Activated gamma-delta T cell treated with Interleukin-2 at 50 U/mL for 16 hours (primary cell): ENCODE data around the gene NINJ1.
A peak's percentile ranks its signal among the peaks of the same experiment; 100 is the strongest.

Experiments used
- DNase-seq: peaks from one replicate; pipeline ENCODE4 v3.0.0-alpha.2; 2020

NINJ1 gene

DNA sequence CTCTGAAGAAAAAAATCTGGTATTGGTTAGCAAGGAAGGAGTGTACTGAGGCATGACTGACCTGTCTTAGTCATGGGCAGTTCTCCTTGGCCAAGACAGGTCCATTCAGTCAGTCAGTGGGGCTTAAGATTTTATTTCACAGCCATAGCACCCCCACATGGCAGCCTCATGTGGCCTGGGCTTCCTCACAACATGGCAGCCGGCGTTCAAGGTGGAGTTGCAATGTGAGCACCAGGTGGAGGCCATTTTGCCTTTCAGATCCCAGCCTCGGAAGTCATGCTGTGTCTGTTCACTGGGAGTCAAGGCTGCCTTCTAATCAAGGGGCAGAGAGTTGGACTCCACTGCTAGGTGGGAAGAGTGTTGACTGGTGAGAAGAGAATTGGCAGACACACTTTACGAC is 48.4 kb downstream of the NINJ1 start:
- DNase-seq, result no peak

DNA sequence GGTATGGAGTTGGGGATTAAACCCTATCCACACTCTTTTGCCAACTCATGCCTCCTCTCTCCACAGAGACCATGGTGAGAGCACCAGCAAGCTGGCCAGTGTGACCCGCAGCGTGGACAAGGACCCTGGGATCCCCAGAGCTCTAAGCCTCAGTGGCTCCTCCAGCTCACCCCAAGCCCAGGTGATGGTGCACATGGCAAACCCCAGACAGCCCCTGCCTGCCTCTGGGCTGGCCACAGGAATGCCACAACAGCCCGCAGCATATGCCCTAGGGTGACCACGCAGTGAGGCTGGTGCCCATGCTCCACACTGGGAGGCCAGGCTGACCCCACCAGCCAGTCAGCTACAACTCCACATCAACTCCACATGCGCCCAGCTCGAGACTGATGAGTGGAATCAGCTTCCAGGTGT is 49.6 kb downstream of the NINJ1 start:
- DNase-seq, result no peak

DNA sequence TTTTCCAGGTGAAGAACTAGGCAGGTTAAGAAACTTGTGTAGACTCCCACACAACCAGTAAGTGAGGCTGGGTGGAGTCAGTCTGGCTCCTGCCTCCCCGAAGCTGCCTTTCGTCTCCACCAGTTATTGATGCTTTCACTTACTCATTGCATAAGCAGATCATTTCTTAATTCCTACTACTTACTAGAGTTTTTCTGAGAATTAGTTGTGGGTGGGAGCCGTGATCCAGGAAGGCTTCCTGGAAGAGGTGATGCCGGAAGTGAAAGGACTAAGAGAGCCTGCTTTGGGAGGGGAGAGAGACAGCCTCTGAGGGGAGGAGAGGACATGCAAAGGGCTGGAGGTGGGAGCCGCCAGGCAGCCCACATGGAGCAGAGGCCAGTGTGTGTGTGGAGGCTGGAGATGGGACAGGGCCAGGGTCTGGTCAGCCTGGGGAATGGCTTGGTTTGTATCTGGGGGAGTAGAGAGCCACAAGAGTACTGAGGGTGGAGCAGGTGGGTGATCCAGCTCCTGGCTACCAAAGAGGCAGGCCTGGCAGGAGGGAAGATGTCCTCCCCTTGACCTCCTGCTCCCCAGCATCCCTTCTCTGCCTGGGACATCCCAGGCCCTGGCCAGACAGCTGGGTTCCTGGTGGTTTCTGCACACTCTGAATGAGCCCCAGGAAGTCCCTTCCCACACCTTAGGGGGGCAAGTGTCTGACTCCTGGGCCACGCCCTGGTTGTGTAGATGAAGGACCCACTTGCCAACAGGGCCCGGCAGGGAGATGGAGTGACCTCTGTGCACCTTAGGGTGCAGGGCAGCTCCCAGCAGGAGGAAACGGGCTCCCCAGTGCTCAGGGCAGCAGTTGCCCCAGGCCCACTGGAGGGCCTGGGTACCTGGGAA is 50.2 kb downstream of the NINJ1 start:
- no peak for DNase-seq

DNA sequence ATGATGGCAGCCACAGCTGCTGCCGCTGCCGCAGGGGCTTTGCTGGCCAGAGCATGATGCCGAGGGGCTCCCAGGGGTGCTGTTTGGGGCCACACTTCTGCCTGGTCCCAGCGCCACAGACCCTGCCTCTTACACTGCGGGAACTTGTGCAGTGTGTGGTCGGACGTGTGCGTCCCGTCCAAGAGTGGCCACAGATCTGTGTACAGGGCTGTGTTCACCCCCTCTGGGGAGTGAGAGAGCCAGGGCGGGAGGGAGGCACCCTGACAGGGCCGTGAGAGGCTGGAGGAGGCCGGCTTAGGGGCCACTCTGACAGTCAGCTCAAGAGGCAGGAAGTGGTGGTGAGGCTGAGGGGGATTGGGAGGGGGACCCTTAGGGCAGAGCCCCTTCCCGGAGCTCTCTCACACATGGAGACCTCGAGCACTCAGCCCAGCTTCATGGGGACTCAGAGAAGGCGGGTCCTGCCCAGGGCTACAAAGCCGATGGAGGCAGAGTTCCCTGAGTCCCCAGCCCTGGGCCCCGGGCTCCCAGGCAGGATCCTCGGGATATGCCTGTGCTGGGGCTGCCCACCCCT is 51.1 kb downstream of the NINJ1 start:
- no peak for DNase-seq

DNA sequence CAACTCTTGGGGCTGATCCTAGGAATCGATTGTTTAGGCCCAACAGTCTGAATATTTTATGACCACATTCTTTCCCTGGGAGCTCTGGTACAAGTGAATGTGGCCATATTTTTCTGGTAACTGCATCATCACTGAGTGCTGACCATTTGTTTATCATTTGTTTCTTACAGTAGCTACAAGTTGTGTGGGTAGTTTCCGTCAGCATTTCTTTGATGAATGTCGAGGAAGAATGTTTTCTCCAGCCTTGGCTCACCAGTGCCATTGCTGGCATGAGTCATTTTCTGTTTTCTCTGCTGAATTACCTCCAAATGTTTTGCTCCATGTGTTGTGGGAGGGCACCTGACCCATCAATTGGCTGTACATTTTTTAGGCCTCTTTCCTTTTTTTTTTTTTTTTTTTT is 52.1 kb downstream of the NINJ1 start:
- no peak for DNase-seq

DNA sequence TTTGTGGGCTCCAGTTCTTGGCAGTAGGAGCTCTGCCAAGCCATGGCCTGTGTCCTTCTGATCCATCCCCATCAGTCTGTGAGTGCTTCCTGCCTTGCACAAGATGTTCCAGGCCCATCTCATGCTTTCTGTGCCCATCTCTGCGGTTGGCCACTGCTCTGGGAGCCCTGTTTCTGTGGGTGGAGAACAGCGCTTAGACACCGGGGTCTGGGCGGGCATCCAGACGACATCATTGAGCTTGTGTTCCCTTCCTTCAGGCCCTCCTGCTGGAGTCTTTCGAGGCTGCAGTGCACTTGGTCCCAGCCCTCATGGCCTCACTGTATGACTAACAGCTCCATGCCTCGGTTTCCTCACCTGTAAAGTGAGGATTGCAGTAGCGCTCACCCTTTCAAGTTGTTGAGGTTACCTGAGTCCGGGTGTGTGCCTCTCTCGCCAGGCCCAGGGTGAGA is 52.9 kb downstream of the NINJ1 start:
- DNase-seq, result no peak

DNA sequence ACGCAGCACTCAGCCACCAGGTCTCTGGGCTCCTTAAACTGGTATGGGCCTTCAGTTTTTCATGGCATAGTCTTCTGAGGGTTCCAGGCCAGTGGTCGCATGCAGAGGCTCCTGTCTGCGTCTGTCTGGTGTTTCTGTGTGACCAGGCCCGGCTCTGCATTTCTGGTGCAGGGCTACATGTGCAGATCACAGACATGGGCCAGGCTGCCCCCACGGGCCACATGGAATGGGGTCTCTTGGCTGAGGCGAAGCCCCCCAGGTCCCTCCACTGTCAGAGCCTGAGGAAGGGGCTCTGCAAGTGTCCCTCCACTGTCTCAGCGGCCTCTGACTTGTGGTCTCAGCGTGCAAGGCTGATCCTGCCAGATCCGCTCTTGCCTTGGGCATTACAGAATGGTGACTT is 53.6 kb downstream of the NINJ1 start:
- no peak for DNase-seq

DNA sequence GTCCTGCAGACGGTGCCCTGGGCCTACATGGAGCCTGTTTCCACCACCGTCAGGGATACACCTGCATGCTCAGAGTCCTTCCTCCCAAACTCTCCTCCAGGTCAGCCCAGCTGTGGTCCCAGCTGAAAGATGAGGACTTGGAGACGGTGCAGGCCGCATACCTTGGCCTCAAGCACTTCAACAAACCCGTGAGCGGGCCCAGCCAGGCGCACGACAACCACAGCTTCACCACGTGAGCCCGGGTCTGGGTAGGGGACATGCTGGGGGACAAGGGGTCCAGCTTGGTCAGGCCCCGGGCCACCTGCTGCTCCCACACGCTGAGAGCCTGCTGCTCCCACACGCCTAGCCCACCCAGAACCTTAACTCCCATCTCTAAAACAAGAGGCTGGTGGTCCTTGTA is 54.7 kb downstream of the NINJ1 start:
- DNase-seq, result no peak

DNA sequence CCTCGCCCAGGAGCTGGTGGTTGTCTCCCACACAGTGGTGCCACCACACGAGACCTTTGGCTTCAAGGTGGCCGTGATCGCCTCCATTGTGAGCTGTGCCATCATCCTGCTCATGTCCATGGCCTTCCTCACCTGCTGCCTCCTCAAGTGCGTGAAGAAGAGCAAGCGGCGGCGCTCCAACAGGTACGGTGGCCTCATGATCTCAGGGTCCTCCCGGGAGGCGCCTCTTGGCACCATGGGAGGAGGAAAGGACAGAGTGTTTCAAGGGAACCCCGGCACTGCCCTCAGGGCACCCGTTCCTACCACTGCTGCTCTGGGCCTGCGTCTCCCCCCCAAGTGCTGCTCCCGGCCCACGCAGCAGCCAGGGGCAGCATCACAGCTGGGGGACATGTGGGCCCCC is 56.2 kb downstream of the NINJ1 start:
- DNase-seq, result no peak

DNA sequence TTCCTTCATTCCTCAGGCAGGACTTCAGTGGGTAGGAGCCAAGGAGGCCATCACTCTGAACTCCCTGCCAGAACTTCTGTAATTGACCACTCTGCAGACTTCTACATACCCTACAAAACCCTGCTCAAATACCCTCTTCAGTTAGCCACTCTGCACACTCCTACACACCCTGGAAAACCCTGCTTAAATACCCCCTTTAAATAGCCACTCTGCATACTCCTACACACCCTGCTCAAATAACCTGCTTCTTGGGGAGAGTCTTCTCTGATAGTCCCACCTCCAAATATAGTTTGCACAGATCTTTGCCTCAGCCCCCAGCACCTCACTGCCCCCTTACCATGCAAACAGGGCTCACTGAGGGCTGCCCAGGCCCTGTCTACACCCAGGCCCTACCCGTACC is 56.7 kb downstream of the NINJ1 start:
- no peak for DNase-seq

DNA sequence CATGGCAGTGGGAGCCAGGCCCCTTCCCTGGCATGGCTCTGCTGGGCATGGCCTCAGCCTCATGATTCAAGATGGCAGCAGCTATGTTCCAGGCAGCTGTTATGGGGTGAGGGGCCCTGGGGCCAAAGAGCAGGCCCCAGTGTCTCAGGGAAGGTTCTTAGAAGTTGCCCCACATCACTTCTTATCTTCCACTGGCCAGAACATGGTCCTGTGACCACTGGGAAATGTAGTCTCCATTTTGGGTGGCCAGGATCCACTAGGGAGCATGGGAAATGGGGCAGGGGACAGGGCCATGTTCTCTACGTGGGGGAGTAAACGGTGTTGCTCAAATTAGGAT is 57.3 kb downstream of the NINJ1 start:
- DNase-seq, result no peak

DNA sequence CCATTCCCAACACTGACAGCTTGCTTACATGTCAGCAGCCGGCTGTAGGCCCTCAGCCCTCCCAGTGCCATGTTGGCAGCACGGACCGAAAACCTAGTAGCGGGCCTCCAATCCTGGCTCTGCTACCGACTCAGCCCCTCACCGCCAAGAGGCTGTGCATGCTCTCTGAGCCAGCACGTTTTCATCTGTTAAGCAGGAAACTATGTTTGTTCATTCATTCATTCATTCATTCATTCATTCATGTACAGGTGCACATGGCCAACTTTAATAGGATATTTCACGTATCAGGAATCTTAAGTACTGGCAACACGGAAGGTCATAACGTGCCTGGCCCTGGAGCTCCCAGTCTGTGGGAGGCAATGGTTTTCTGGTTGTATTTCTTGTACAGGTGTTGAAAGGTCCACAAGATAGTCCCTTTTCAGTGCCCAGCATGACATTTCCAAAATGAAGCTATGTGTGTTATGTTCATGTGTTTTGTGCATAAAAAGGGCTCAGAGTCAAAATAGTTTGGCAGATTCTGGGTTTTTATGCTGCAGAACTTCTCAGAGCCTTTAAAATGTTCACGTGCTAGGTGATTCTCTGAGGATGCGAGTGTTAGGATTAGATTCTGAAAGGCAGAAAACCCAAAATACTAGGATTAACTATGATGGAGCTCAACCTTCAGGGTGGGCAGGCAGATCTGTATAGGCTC is 57.8 kb downstream of the NINJ1 start:
- DNase-seq, result no peak

DNA sequence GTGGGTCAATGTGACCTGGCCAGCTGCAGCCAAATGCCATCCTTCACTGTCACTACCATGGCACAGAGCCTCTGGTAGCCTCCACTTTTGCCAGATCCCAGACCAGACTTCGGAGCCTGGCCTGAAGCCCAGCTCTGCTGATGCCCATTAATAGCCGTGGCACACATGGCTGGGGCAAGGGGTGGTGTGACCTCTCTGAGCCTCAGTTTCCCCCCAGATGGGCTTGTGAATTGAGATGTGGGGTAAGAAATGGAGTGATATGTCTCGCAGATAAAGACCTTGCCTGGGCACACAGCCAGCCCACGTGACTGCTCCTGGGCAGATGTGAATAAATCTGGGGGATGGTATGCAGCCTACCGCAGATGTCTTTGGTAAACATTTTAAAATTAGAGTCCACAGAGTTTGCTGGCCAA is 61.7 kb downstream of the NINJ1 start:
- DNase-seq, result peak; percentile 59
